Medulla oblongata (tissue), 1 donor: ENCODE results near the gene APBA2.

ENCODE experiments used
- DNase-seq: peaks from one replicate; pipeline ENCODE4 v3.0.0-alpha.2; 2015; ENCODE audit errors: extremely low spot score

APBA2 gene

DNA sequence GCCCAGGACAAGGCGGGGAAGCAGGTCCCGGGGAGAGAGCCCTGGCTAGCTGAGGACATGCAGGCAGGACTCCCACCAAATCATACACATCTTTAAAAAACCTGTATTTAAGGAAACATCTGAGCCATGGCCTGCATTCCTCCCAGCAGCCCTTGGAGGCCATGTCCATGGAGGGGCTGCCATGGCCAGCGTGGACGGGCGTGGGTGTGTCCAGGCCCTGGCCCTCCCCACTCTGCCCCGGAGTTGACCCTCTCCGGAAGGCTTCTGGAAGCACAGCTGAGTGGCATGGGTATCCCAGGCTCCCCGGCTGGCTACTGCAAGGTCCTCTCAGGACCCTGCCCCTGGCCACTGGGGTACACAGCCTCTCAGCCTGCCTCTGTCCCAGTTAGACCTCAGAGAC, 234.1 kb downstream of the APBA2 start:
- no peak for DNase-seq

DNA sequence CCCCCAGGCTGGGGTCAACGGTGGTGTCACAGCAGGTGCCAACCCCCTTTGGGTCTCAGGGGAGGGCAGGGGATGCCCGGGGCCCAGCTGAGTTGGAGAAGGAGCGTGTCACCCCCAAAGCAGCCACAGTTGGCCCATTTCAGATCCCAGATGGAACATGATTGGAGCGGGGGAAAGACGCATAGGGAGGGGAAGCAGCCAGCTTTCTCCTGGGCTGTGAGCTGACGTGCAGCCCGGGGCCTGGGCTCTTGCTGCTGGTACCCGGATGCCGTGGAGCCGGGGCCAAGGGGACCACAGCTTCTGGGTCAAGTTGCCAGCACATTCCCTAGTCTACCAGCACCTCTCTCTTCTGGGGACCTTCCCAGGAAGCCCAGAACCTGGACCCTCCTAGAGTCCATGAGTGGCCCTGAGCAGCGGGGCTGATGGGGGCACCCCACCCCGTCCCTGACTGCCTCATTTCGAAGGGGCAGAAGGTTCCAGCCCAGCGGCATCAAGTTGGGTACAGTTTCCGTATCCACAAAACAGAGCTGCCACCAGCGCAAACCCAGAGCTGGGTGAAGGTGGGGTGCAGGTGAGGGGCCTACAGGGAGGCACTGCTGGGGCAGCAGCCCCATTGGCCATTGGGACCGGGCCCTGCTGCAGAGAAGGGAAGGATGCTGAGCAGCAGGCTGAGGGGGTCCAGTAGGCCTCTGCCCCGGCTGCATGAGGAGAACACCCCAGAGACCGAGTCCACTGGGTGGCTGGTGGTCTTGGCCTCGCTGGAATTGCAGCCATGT, 235.0 kb downstream of the APBA2 start:
- DNase-seq, result no peak

DNA sequence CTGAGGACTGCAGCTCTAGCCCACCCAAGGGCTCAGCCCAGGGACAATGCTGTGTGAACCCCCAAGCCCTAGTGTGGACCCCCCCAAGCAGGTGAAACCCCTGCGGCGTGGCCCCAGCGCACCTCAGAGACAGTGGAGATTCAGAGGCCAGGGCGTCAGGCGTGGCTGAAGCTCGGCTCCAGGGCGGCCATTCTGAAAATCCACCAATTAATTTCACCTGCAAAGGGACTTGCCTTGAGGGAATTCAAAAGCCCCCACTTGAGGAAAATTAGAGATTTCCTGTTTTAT, 235.5 kb downstream of the APBA2 start:
- no peak for DNase-seq

DNA sequence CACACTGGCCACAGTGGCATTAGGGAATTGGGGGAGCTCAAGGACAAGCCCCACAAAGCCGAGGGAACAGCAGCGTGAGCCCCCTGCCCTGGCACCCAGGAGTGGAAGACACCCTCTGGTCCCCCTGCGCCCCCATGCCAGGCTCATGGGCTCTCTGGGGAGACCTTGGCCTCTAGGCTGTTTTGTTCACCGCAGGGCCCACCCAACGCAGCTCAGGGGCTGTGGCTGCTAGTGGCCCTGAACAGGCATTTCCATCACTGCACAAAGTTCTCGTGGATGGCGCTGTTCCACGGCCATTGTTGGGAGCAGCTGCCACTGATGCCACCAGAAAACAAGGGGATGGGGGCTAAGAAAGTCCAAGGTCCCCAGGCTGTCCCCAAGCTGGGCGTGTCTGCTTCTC, 236.1 kb downstream of the APBA2 start:
- no peak for DNase-seq

DNA sequence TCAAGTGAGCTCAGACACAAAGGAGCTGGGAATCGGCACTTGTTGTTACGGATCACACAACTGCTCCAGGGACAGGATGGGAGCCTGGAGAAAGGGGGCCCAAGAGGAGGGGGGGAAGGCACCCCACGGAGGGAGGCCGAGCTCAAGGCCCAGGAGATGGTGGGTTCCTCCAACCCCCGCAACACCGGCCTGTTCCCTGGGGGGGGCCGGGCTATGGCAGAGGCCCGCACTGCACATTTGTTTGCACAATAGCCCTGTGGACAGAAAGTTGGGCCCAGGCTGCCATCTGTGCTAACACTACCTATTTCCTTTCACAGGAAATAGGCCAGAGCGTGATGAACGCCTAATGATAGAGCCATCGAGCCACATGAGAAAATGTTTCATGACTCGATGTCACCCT, 236.7 kb downstream of the APBA2 start:
- DNase-seq, result no peak

DNA sequence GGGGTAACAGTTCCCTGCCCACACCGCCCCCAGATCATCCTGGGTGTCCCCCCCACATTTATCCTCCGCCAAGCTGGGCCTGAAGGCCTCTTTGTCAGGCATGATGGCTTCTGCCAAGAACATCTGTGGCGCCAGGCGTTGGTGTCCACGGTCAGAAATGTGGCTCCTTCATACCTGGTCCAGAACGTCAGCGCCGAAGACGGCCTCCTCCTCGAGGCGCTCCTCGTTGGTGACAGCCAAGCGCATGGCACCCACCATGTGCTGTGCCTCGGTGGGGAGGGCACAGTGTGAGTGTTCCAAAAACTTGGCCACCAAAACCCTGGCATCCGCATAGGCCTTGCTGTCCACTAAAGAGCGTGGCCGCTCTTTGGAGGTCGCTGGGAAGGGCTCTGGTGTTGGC, 237.4 kb downstream of the APBA2 start:
- no peak for DNase-seq

DNA sequence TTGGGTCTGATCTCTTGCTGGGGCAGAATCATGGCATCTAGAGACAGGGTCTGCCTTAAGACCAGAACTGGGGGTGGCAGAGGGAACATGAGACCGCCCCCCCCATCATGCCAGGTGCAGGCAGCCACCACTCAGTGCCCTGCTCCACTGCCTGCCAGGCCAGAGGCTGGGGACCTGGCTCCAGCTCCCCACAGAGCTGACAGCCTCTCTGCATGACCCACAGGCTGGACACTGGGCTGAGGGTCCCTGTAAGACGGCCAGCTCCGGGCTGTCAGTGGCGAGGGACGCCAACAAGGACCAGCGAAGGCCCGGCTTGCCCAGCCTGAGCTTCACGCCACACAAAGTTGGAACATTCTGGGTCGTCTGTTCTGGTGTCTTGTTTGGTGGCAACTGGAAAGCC, 238.2 kb downstream of the APBA2 start:
- DNase-seq, result no peak

DNA sequence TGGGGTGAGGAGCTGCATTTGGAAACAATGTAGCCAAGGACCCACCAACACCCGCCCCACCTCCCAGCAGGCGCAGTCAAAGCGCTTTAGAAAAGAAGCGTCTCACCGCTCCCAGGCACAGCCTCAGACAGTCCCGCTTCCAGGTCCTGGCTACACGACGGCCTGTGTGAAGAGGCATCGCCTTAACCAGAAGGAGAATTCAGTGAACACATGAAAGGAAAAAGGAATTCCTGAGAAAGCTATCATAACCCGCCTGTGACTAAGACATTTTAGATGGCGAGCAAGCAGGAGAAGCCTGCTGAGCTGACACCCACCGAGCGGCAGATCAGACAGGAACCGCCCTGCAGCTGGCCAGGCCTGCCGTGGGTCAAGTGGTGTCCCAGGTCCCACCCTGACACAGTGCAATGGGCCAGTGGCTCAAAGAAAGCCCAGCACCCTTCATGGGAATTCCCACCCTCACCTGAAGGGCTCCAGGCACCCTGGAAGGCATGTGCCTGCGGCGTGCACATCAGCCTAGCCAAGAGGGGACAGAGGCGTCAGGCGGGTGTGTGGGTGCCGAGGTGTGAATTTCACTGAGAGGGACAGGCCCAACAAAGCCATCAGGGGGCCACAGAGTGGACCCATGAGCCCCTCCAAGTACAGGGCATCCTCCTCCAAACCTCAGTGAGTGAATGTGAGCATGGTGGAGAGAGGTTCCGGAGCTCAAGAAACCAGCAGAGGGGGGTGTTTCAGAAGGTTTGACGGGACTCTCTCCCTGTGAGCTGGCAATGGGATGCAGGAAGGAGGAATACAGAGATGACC, 239.0 kb downstream of the APBA2 start:
- no peak for DNase-seq

DNA sequence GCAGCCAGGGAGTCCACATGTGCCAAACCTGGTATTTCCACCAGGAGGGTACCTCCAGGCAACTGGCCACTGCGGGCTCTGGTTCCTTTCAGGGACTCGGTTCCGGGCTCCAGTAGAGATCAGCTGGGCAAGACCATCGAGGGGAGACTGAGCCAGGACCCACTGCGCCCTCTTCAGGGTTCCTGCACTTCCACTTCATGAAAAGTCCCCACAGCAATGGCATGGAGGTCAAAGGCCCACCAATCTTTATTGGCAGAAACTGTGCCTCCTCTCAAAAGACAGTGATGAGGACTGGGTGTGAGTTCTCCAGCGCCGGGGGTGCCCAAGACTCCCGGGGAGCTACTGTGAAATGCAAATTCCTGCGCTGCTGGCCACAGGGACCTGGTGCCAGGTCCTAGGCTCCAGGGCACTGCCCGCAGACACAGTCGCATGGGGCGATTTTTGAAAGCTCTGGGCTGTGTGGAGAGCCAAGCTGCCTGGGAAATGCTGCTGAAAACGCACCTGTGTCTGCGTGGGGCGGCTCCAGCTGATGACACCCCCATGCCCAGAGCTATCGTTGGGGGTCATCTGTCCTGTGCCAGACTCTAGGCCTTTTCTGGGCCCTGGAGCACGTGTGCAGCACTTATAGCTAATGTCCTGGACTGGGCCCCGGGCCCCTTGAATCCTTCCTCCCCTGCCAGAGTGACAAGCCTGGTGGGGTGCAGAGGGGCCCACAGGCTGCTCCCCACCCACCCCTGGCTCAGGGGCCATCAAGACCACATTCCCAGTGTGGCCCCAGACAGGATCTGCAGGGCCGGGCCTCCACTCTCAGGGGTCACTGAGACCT, 239.8 kb downstream of the APBA2 start:
- no peak for DNase-seq

DNA sequence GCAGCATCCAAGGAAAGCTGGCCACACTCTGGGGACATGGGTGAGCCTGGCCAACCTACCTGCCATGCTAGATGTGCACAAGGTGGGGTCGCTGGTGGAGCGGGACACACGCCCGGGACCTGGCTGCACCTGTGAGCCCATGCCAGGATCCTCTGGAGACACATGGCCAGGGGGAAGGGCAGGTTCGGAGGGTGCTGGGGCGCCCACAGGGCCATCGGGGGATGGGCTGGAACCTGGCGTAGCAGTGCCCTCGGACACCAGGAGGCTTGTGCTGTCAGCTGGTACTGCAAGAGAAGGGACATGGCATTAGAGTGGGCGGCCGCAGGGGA, 240.4 kb downstream of the APBA2 start:
- DNase-seq, result no peak

DNA sequence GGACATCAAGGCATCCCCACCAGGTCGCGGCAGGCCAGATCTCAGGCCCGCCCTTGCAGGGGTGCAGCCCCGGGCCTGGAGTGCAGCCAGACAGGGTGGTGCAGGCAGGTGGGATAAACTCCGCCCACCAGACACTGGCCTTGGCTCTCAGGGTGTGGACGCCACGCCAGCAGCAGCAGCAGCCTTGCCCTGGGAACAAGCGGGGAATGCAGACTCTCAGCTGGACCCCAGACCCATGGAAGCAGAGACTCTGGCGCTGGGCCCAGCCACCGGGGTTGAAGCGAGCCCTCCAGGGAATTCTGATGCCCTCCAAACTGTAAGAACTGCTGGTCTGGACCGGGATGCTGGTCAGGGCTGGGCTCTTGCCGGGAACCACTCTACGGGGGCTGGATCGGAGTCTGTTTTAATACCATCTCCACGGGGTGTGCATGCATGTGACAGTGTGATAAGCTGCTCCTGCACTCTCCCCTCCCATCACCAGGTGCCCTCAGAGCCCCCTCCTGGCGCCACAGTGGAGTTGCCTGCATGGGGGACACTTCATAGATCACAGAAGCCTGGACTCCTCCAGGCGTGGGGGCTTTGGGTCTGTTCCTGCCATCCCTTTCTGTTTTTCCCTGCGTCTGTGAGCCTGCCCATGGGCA, 241.2 kb downstream of the APBA2 start:
- no peak for DNase-seq

DNA sequence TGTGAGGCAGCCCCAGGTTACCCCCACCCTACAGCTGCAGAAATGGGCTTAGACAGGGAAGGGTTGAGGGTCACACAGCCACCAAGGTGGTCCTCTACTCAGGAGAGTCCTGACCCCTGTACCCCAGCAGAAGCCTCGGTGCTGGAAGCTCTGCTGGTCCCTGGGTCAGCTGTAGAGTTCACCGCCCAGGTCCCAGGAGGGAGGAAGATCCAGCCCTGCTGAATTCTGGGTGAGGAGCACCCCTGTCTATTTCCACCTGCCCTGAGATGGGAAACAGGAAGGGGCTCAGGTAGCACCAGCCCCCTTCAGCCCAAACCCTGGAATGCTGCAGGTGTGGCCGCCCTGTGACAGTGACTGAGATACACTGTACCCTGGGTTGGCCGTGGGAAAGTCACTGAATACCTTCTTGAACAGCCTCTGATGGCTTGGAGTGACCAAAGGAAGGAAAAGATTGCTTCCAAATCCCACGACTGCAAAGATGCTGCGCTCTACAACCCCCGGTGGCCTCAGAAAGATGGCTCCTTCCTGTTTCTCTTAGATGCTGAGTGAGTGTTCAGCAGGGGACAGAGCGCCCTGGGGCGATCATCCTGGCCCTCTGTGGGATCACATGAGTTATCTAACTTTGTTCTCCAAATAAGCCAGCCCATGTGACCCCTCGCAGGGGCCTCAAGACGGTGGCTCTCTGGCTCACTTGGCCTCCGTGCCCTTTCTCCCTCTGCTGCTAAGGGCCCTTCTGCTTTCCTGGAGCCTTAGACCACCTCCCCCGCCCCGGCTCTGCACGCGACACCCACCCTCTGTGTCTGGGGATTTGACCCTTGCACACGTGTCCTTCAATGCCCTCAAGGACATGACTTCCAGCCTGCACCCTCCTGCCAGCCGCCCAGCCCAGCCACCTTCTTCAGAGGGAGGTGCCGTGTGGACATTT, 242.0 kb downstream of the APBA2 start:
- DNase-seq, result no peak

DNA sequence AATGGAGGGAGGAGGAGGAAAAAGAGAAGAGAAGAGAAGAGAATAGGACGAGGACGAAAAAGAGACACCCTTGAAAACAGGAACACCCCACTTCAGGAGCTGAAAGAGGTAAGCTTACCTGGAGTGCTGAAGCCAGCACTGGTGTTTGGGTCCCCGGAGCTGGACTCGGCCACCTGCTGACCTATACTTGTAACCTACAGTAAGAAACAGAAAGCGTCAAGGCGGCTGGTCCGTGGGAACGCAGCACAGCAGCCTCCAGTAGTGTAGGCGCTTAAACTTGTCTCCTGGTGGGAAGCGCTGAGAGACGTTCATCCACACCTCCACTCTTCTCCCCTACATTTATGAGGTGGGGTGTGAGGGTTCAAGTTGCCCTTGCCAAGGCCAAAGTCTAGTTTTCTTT, 242.9 kb downstream of the APBA2 start:
- no peak for DNase-seq

DNA sequence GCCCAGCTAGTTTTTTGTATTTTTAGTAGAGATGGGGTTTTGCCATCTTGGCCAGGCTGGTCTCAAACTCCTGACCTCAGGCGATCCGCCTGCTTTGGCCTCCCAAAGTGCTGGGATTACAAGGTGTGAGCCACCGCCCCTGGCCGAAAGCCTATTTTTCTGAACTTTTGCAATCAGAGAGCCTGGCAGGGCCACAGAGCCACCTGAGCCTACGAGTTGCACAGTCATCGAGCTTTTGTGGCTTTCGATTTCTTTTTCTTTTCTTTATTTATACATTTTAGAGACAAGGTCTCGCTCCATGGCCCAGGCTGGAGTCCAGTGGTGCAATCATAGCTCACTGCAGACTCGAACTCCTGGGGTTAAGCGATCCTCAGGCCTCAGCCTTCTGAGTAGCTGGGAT, 243.4 kb downstream of the APBA2 start:
- DNase-seq, result no peak

DNA sequence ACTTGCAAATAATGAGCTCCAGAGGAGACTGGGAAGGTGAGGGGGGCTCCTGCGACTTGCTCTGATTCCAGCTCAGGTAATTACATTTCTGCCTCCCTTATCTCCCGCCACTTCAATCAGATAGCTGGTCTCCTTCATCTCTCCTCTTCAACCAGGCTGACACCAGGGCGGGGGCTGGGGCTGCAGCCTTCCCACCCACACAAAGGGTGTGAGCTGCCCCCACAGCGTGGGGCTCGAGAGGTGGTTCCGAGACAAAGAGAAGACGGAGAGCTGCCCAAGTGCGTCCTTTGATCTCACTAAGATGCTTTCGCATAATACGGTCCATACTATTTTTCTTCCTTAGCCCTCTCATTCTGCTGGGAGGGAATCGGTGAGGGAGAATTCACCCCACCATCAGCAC, 244.2 kb downstream of the APBA2 start:
- no peak for DNase-seq

DNA sequence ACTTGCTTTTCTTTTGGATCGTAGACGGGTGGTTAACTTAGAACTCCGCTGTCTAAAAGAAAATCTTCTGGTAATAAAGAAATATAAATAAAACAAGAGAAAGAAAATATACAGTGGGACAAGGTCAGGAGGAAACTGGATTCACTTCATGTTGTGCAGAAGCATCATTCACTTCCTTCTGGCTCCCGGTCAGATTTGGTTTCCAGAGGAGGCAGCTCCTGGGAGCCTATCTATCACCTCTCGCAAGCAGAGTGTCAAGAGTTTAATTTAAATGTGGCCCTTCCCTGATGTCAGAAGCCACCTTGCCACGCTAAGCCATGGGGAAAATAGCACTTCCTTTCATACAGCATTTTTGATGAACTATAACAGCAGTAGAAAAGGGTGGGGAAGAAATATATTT, 244.7 kb downstream of the APBA2 start:
- no peak for DNase-seq

DNA sequence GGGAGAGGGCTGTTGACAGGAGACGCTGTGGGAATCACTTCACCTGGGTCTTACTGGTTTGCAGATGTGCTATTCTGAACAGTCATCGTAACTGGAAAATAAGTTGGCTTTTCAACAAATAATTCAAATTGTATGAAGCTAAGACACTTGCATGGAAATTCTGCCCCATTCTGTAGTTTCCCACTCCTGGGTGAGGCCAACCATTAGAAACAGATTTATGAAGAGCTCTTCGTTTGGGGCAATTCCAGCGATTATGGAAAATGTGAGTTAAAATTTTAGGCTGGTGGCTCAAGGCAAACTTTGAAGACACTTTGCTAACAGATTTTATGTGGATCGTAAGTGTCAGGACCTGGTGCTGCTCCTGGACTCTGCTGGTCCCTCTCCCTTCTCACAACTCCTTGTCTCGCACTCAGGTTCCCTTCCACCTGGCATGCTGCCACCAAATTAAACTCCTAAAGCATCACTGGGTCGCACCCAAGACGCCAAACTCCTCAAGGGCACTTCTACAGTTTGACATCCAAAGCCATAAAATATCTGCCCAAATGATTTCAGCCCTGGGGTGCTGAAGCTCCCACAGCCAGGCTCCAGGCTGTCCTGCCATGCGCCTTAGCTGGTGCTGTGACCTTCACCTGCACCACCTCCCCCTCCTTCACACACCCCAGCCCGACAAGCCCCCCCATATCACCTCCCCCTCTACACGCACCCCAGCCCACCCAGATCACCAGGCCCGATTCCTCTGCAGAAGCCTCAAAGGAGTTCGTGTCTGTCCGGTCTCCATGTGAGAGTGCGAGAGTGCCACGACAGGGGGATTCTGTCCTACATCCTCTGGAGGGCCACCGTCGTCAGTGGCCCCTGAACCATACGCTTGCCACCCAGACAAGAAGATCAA, 245.4 kb downstream of the APBA2 start:
- no peak for DNase-seq

DNA sequence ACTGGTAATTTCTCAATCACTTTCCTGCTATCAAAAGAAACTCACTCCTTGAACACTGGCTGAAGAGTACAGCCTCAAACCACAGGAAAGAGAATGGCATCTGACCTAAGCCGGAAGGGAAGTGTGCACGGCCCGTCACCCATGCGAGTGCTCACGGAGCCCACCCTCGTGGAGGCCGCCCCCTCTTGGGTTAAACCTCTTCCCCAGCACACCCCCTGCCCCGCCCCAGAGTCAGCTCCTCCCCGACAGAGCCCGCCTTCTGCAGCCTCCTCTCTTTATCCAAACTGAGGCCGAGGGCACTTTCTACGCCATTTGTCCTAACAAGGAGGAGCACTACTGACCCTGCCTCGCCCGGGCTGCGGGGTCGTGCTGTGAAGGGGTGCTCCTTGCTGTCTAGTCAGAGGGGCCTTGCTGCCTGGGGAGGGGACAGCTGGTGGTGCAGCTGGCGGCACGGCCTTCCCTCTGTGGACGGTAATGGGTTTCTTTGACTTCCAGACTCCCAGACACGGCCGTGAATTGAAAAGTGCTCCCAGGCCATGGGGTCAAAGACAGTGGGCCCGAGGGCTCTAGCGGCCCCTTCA, 246.2 kb downstream of the APBA2 start:
- no peak for DNase-seq

DNA sequence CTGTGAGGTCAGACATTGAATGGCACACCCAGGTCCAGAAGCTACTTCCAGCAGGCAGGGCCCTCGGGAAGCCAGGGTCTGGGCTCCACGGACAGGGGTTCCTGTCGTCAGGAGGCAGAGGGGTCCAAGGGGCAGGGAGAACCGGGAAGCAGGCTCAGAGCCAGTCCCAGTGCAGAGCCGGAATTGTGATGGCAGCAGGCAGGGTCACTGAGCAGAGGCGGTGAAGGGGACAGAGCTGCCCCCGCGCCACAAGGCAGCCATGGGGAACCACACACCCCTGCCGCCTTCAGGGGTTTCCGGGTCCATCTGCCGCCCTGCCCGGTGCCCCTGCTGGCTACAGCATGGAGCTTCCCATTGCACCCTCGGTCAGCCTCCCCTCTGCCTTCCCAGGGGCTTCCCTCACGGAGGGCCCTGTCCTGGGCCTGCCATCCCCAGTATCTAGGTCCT, 247.0 kb downstream of the APBA2 start:
- DNase-seq, result no peak

DNA sequence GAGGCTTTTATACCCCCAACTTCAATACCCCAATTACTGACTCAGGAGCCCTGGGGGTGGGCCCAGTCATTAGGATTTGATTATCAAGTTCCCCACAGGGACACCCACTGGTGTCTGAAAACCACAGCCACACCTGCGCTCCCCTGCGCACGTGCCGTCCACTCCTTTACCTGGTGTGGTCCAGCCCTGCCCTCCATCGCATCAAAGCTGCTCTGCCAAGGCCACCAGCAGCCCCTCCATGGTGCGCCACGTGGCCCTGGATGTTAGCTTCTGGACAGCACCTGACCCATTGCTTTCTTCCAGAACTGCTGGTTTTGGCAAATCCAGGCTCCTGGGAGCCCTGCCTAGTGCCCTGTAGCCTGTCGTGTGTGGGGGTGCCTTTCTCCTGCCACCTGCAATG, 247.5 kb downstream of the APBA2 start:
- DNase-seq, result no peak
